AG04450 (cell line): ENCODE results near the gene SZRD1. TPM values are rescaled to one million over a fixed set of nuclear protein-coding genes. Genes with fewer than 3 reads are reported as not detected.

ENCODE experiments used
- CTCF ChIA-PET: fragments of 300-600, 350-600 bp; formaldehyde crosslinking; extraction: SDS; loops from one replicate; lab custom pipeline; 2022; ENCODE audit warnings: antibody characterized with exemption, inconsistent platforms; lab: Charles Lee
- POLR2A ChIA-PET: fragments of 350-600 bp; formaldehyde crosslinking; extraction: SDS; loops from one replicate; lab custom pipeline; 2021; ENCODE audit warnings: antibody characterized with exemption, inconsistent platforms; lab: Yijun Ruan, JAX
- DNase-seq: peaks from one replicate; pipeline ENCODE4 v3.0.0-alpha.2; 2011; ENCODE audit warnings: low read depth, low spot score
- H3K27ac ChIP-seq: one replicate; pipeline ENCODE4 v1.5.1; 2012; ENCODE audit warnings: low read depth, low read length, control low read depth
- H3K27me3 ChIP-seq: one replicate; pipeline ENCODE4 v1.6.0; 2012; ENCODE audit warnings: low read length; ENCODE audit not compliant: control insufficient read depth, insufficient read depth
- H3K4me3 ChIP-seq: 2 replicates; pipeline ENCODE4 v1.5.1; 2011; ENCODE audit warnings: mild to moderate bottlenecking, low read depth, low read length, control low read depth
- H3K9me3 ChIP-seq: 2 replicates; pipeline ENCODE4 v1.5.1; 2012; ENCODE audit warnings: low read length; ENCODE audit not compliant: control insufficient read depth, insufficient read depth
- CTCF ChIP-seq: IDR thresholded peaks from 2 replicates; pipeline ENCODE4 v1.5.1; 2011; ENCODE audit warnings: low read depth, low read length, control low read depth, inconsistent platforms
- polyA plus RNA-seq: library from polyadenylated mRNA; depleted of rRNA; stranded (reverse); fragments of >200 nt; gene quantifications from 2 replicates; pipeline ENCODE4 v1.2.3, GENCODE V29; 2011

The SZRD1 gene
- polyA plus RNA-seq, 1 experiment = 92.0 TPM

GRCh38 chr1:16425125-16426025 is 58.3 kb downstream of the SZRD1 start:
- Histone ChIP-seq H3K4me3 (no peak overlapping the region), H3K27ac (no peak overlapping the region), H3K9me3 (no peaks in the 10 kb centered on the region; the same call in 1 of the 2 replicates), H3K27me3 (peaks cover 9% of the 10 kb centered on the region)
- CTCF ChIA-PET = interaction anchor here (1.1 to 1.2 kb wide), 2 partner anchors 12 to 16 kb away, joined by 4 to 6 read pairs; partner anchors contain the start of gene SPATA21
- POLR2A ChIA-PET = no interaction called here
- no peak for TF ChIP-seq CTCF
- no peak for DNase-seq

GRCh38 chr1:16430606-16431005 is 63.6 kb downstream of the SZRD1 start:
- TF ChIP-seq CTCF = no peak
- Histone ChIP-seq H3K9me3 (no peaks in the 10 kb centered on the region), H3K4me3 (no peak overlapping the region), H3K27ac (no peak overlapping the region), H3K27me3 (peaks cover 12% of the 10 kb centered on the region)
- ChIA-PET POLR2A (no interaction called here), CTCF (interaction anchor here (1.4 kb wide), 1 partner anchor 10 kb away, joined by 7 read pairs; the partner anchor contains the start of gene NECAP2)
- DNase-seq = no peak

- POLR2A ChIA-PET = no interaction called here
- Histone ChIP-seq H3K4me3 (no peak overlapping the region), H3K27ac (no peak overlapping the region), H3K9me3 (no peaks in the 10 kb centered on the region), H3K27me3 (peaks cover 12% of the 10 kb centered on the region)
- DNase-seq = no peak
- CTCF ChIA-PET = no interaction called here
- no peak for TF ChIP-seq CTCF
These were observed 66.0 kb downstream of the SZRD1 start for GRCh38 chr1:16433030-16433429.

- Histone ChIP-seq H3K27ac (no peak overlapping the region), H3K9me3 (no peaks in the 10 kb centered on the region), H3K4me3 (no peak overlapping the region), H3K27me3 (peaks cover 12% of the 10 kb centered on the region)
- CTCF ChIA-PET = interaction anchor here (0.7 kb wide), 2 partner anchors 45 to 351 kb away, joined by 4 read pairs; no protein-coding TSS in a partner anchor
- POLR2A ChIA-PET = interaction anchor here (0.6 kb wide), 1 partner anchor 61 kb away, joined by 8 read pairs; no protein-coding TSS in a partner anchor
- TF ChIP-seq CTCF = no peak
- no peak for DNase-seq
These were observed 67.0 kb downstream of the SZRD1 start for GRCh38 chr1:16434007-16434406.

GRCh38 chr1:16434501-16434900 is 67.5 kb downstream of the SZRD1 start:
- no peak for TF ChIP-seq CTCF
- no peaks in the 10 kb centered on the region for H3K9me3 ChIP-seq
- POLR2A ChIA-PET = interaction anchor here (0.6 kb wide), 1 partner anchor 61 kb away, joined by 8 read pairs; no protein-coding TSS in a partner anchor
- CTCF ChIA-PET = interaction anchor here (0.7 kb wide), 1 partner anchor 352 kb away, joined by 4 read pairs; no protein-coding TSS in a partner anchor
- DNase-seq = no peak
- no peak overlapping the region for H3K4me3 ChIP-seq
- peaks cover 12% of the 10 kb centered on the region for H3K27me3 ChIP-seq
- H3K27ac ChIP-seq = no peak overlapping the region
